ENCODE data around the gene SEC14L6.

GRCh38 chr22:30578481-30578880 lies 31.9 kb upstream of the SEC14L6 start:
- TF ChIP-seq CTCF (conservative IDR thresholded peaks at IDR 0.05; ENCODE audit: low read length): no peak
- TF ChIP-seq EZH2phosphoT487 (IDR thresholded peaks at IDR 0.05; ENCODE audit: borderline replicate concordance): no peak
